Gastroesophageal sphincter (tissue), 4 donors: ENCODE results near the gene STX1A. TPM values are rescaled to one million over a fixed set of nuclear protein-coding genes. Genes with fewer than 3 reads are reported as not detected.
A peak's percentile ranks its signal among the peaks of the same experiment; 100 is the strongest.
"Not testable (repeated sequence)": the region's sequence is repeated elsewhere in the genome, so short reads cannot be mapped to it uniquely, and the experiment has no call there.

Source experiments
- ATAC-seq: fragments of 150-250 bp; one replicate; pipeline ENCODE4 v1.9.1; 2016; ENCODE audit warnings: mild to moderate bottlenecking, moderate library complexity
- H3K27ac ChIP-seq, 4 donors: fragments of 200-600 bp; sonication (generic) in 3 of 4; 1 replicate in 3 of 4; 2 replicates in 1 of 4; pipeline ENCODE4 v1.5.1; 2016 to 2019
- H3K27me3 ChIP-seq: fragments of 200-600 bp; sonication (generic); one replicate; pipeline ENCODE4 v1.5.1; 2019
- H3K36me3 ChIP-seq, 2 donors: fragments of 200-600 bp; sonication (generic); one replicate each; pipeline ENCODE4 v1.5.1; 2019; ENCODE audit warnings: control low read depth in 1 of 2
- H3K4me1 ChIP-seq, 3 donors: fragments of 200-600 bp; sonication (generic); 1 replicate in 2 of 3; 2 replicates in 1 of 3; pipeline ENCODE4 v1.5.1; 2016 to 2019; ENCODE audit warnings: control low read depth in 2 of 3
- H3K4me3 ChIP-seq, 2 donors: fragments of 200-600 bp; sonication (generic); one replicate each; pipeline ENCODE4 v1.5.1; 2019; ENCODE audit warnings: mild to moderate bottlenecking in 1 of 2, moderate library complexity in 1 of 2
- H3K9me3 ChIP-seq, 3 donors: fragments of 200-600 bp; sonication (generic); one replicate each; pipeline ENCODE4 v1.5.1; 2017 to 2019; ENCODE audit warnings: control low read depth in 2 of 3
- CTCF ChIP-seq, 4 experiments: fragments of 200-600 bp in 2 of 4; fragments of 450-650 bp in 2 of 4; sonication (generic) in 1 of 4; IDR thresholded peaks; one replicate each; pipeline ENCODE4 v1.5.1; 2017 to 2019; ENCODE audit warnings: antibody characterized with exemption in 4 of 4, mild to moderate bottlenecking in 2 of 4, moderate library complexity in 2 of 4
- EP300 ChIP-seq: sonication (generic); formaldehyde crosslinking; IDR thresholded peaks from one replicate; pipeline ENCODE4 v1.6.1; 2017; ENCODE audit warnings: antibody characterized with exemption, mild to moderate bottlenecking
- POLR2A ChIP-seq, 2 donors: fragments of 450-650 bp; IDR thresholded peaks; one replicate each; pipeline ENCODE4 v1.6.1; 2017; ENCODE audit warnings: antibody characterized with exemption in 2 of 2, mild to moderate bottlenecking in 2 of 2, moderate library complexity in 1 of 2
- POLR2AphosphoS5 ChIP-seq: sonication (generic); formaldehyde crosslinking; IDR thresholded peaks from one replicate; pipeline ENCODE4 v1.6.1; 2017; ENCODE audit warnings: antibody characterized with exemption
- WGBS, 2 donors: methylation state at CpG; one replicate each; pipeline ENCODE4 v1.1.5; 2018; ENCODE audit warnings: low coverage in 1 of 2; 5-methylcytosine and 5-hydroxymethylcytosine counted together
- total RNA-seq, 4 donors: library from RNA; depleted of rRNA; stranded (reverse); fragments of >200 nt; gene quantifications; one replicate each; pipeline ENCODE4 v1.1.0, GENCODE V29; 2016

The STX1A gene
- total RNA-seq, 4 donors from 2014 or later: 9.6 to 24.0 (median 15.2) TPM

GRCh38 chr7:73715648-73716317 lies 3.7 kb downstream of the STX1A start:
- 36% methylated on average over 9 of the region's 16 CpGs; no CpG with 5 or more reads in 1 of the 2 donors for WGBS, 2 donors
- Histone ChIP-seq H3K4me3 (no peak overlapping the region), H3K4me1 (peaks cover 0 to 63% (median 35%) of the 10 kb centered on the region in 3 donors), H3K27ac (peak overlapping the region in 3 of 4 donors; percentile 76 to 83 (median 80)), H3K27me3 (no peaks in the 10 kb centered on the region), H3K36me3 (no peaks in the 10 kb centered on the region), H3K9me3 (no peaks in the 10 kb centered on the region)
- TF ChIP-seq POLR2A (IDR thresholded peaks at IDR 0.05) (no peak), CTCF (IDR thresholded peaks at IDR 0.05) (no peak), POLR2AphosphoS5 (no peak), EP300 (no peak)
- ATAC-seq: peak; percentile 54

- peaks cover 0 to 43% (median 25%) of the 10 kb centered on the region in 3 donors for H3K4me1 ChIP-seq
- H3K27me3 ChIP-seq, H3K9me3 ChIP-seq, H3K4me3 ChIP-seq, ATAC-seq, H3K27ac ChIP-seq, H3K36me3 ChIP-seq: not testable (repeated sequence)
- WGBS, 2 donors: 95% methylated on average over 3 of the region's 6 CpGs; no CpG with 5 or more reads in 1 of the 2 donors
These were observed 6.2 kb downstream of the STX1A start for GRCh38 chr7:73713319-73713718.

- peaks cover 0 to 37% (median 25%) of the 10 kb centered on the region in 3 donors for H3K4me1 ChIP-seq
- no peak overlapping the region for H3K27ac ChIP-seq
- WGBS, 2 donors: 100% methylated on average over 1 of the region's 1 CpG; no CpG with 5 or more reads in 1 of the 2 donors
- no peak for TF ChIP-seq POLR2A (IDR thresholded peaks at IDR 0.05)
- no peaks in the 10 kb centered on the region for H3K9me3 ChIP-seq
- no peak overlapping the region for H3K4me3 ChIP-seq
- ATAC-seq: no peak
- H3K36me3 ChIP-seq: peaks cover 0 to 9% of the 10 kb centered on the region in 2 donors
- no peaks in the 10 kb centered on the region for H3K27me3 ChIP-seq
These were observed 6.7 kb downstream of the STX1A start for GRCh38 chr7:73712773-73713172.

GRCh38 chr7:73708961-73709549 lies 10.4 kb downstream of the STX1A start:
- H3K4me1 ChIP-seq: peaks cover 0 to 25% (median 2%) of the 10 kb centered on the region in 3 donors
- H3K27ac ChIP-seq: no peak overlapping the region
- peaks cover 0 to 39% of the 10 kb centered on the region in 2 donors for H3K36me3 ChIP-seq
- H3K9me3 ChIP-seq: no peaks in the 10 kb centered on the region
- H3K27me3 ChIP-seq: no peaks in the 10 kb centered on the region
- ATAC-seq: no peak
- TF ChIP-seq EP300 (no peak), POLR2A (IDR thresholded peaks at IDR 0.05) (no peak), CTCF (IDR thresholded peaks at IDR 0.05) (no peak), POLR2AphosphoS5 (no peak)
- WGBS, 2 donors: 90 to 100% methylated on average over 3 to 4 of the region's 16 CpGs
- no peak overlapping the region for H3K4me3 ChIP-seq

- Histone ChIP-seq H3K4me1 (peaks cover 0 to 31% (median 7%) of the 10 kb centered on the region in 3 donors), H3K27me3 (no peaks in the 10 kb centered on the region), H3K4me3 (no peak overlapping the region), H3K36me3 (peaks cover 0 to 53% of the 10 kb centered on the region in 2 donors), H3K9me3 (no peaks in the 10 kb centered on the region), H3K27ac (no peak overlapping the region)
- TF ChIP-seq CTCF (IDR thresholded peaks at IDR 0.05): no peak
- no CpG with 5 or more reads among the region's 15 CpGs for WGBS, 2 donors
- peak; percentile 22 for ATAC-seq
These were observed 12.3 kb downstream of the STX1A start for GRCh38 chr7:73707045-73707631.
